ENCODE data around the gene AK8.
A peak's percentile ranks its signal among the peaks of the same experiment; 100 is the strongest.

Gene AK8

GRCh38 chr9:132903574-132904492 is 25.7 kb upstream of the AK8 start:
- H3K9me3 ChIP-seq (ENCODE audit: control insufficient read depth, low read length), result no peaks in the 10 kb centered on the region
- peaks cover 4% of the 10 kb centered on the region for H3K4me1 ChIP-seq (ENCODE audit: control insufficient read depth, insufficient read depth, low read length, poor library complexity, severe bottlenecking)
- H3K27ac ChIP-seq (ENCODE audit: insufficient read depth, low read length, poor library complexity, severe bottlenecking), result no peak overlapping the region
- H3K27me3 ChIP-seq (replicated peaks; ENCODE audit: control insufficient read depth, insufficient read depth, low read length, poor library complexity, severe bottlenecking), result no peaks in the 10 kb centered on the region
- H3K36me3 ChIP-seq (ENCODE audit: control insufficient read depth, insufficient read depth, low read length), result peaks cover 45% of the 10 kb centered on the region
- DNase-seq, result no peak
- no peak overlapping the region for H3K4me3 ChIP-seq (ENCODE audit: insufficient read depth, low read depth, low read length, poor library complexity, severe bottlenecking)

GRCh38 chr9:132901858-132902831 is 24.1 kb upstream of the AK8 start:
- Histone ChIP-seq H3K4me3 (ENCODE audit: insufficient read depth, low read depth, low read length, poor library complexity, severe bottlenecking) (no peak overlapping the region), H3K36me3 (ENCODE audit: control insufficient read depth, insufficient read depth, low read length) (peaks cover 51% of the 10 kb centered on the region), H3K27ac (ENCODE audit: insufficient read depth, low read length, poor library complexity, severe bottlenecking) (no peak overlapping the region), H3K4me1 (ENCODE audit: control insufficient read depth, insufficient read depth, low read length, poor library complexity, severe bottlenecking) (no peaks in the 10 kb centered on the region), H3K27me3 (replicated peaks; ENCODE audit: control insufficient read depth, insufficient read depth, low read length, poor library complexity, severe bottlenecking) (no peaks in the 10 kb centered on the region), H3K9me3 (ENCODE audit: control insufficient read depth, low read length) (no peaks in the 10 kb centered on the region)
- DNase-seq, result peak; percentile 52 to 65 (median 58)

GRCh38 chr9:132898051-132898450 is 20.0 kb upstream of the AK8 start:
- Histone ChIP-seq H3K4me1 (ENCODE audit: control insufficient read depth, insufficient read depth, low read length, poor library complexity, severe bottlenecking) (no peaks in the 10 kb centered on the region), H3K9me3 (ENCODE audit: control insufficient read depth, low read length) (no peaks in the 10 kb centered on the region), H3K4me3 (ENCODE audit: insufficient read depth, low read depth, low read length, poor library complexity, severe bottlenecking) (no peak overlapping the region), H3K36me3 (ENCODE audit: control insufficient read depth, insufficient read depth, low read length) (peaks cover 55% of the 10 kb centered on the region), H3K27ac (ENCODE audit: insufficient read depth, low read length, poor library complexity, severe bottlenecking) (no peak overlapping the region), H3K27me3 (replicated peaks; ENCODE audit: control insufficient read depth, insufficient read depth, low read length, poor library complexity, severe bottlenecking) (no peaks in the 10 kb centered on the region)
- no peak for DNase-seq

GRCh38 chr9:132896906-132897305 is 18.8 kb upstream of the AK8 start:
- DNase-seq, result no peak
- Histone ChIP-seq H3K4me3 (ENCODE audit: insufficient read depth, low read depth, low read length, poor library complexity, severe bottlenecking) (no peak overlapping the region), H3K27me3 (replicated peaks; ENCODE audit: control insufficient read depth, insufficient read depth, low read length, poor library complexity, severe bottlenecking) (no peaks in the 10 kb centered on the region), H3K9me3 (ENCODE audit: control insufficient read depth, low read length) (no peaks in the 10 kb centered on the region), H3K27ac (ENCODE audit: insufficient read depth, low read length, poor library complexity, severe bottlenecking) (no peak overlapping the region), H3K4me1 (ENCODE audit: control insufficient read depth, insufficient read depth, low read length, poor library complexity, severe bottlenecking) (no peaks in the 10 kb centered on the region), H3K36me3 (ENCODE audit: control insufficient read depth, insufficient read depth, low read length) (peaks cover 55% of the 10 kb centered on the region)

- Histone ChIP-seq H3K4me1 (ENCODE audit: control insufficient read depth, insufficient read depth, low read length, poor library complexity, severe bottlenecking) (no peaks in the 10 kb centered on the region), H3K4me3 (ENCODE audit: insufficient read depth, low read depth, low read length, poor library complexity, severe bottlenecking) (no peak overlapping the region), H3K36me3 (ENCODE audit: control insufficient read depth, insufficient read depth, low read length) (peaks cover 54% of the 10 kb centered on the region), H3K9me3 (ENCODE audit: control insufficient read depth, low read length) (no peaks in the 10 kb centered on the region), H3K27ac (ENCODE audit: insufficient read depth, low read length, poor library complexity, severe bottlenecking) (no peak overlapping the region), H3K27me3 (replicated peaks; ENCODE audit: control insufficient read depth, insufficient read depth, low read length, poor library complexity, severe bottlenecking) (no peaks in the 10 kb centered on the region)
- DNase-seq, result no peak
Measured at GRCh38 chr9:132896264-132896663, 18.2 kb upstream of the AK8 start.

- peaks cover 43% of the 10 kb centered on the region for H3K36me3 ChIP-seq (ENCODE audit: control insufficient read depth, insufficient read depth, low read length)
Measured at GRCh38 chr9:132894862-132895835, 17.1 kb upstream of the AK8 start.

GRCh38 chr9:132894346-132894745 is 16.3 kb upstream of the AK8 start:
- Histone ChIP-seq H3K36me3 (ENCODE audit: control insufficient read depth, insufficient read depth, low read length) (peaks cover 35% of the 10 kb centered on the region), H3K4me1 (ENCODE audit: control insufficient read depth, insufficient read depth, low read length, poor library complexity, severe bottlenecking) (no peaks in the 10 kb centered on the region)

More at GRCh38 chr9:132894862-132895835, 17.1 kb upstream of the AK8 start:
- no peaks in the 10 kb centered on the region for H3K4me1 ChIP-seq (ENCODE audit: control insufficient read depth, insufficient read depth, low read length, poor library complexity, severe bottlenecking)
- H3K4me3 ChIP-seq (ENCODE audit: insufficient read depth, low read depth, low read length, poor library complexity, severe bottlenecking), result no peak overlapping the region
- no peak overlapping the region for H3K27ac ChIP-seq (ENCODE audit: insufficient read depth, low read length, poor library complexity, severe bottlenecking)
- no peaks in the 10 kb centered on the region for H3K9me3 ChIP-seq (ENCODE audit: control insufficient read depth, low read length)
- no peaks in the 10 kb centered on the region for H3K27me3 ChIP-seq (replicated peaks; ENCODE audit: control insufficient read depth, insufficient read depth, low read length, poor library complexity, severe bottlenecking)
- no peak for DNase-seq

GRCh38 chr9:132892400-132892799 is 14.3 kb upstream of the AK8 start:
- no peaks in the 10 kb centered on the region for H3K4me1 ChIP-seq (ENCODE audit: control insufficient read depth, insufficient read depth, low read length, poor library complexity, severe bottlenecking)
- H3K36me3 ChIP-seq (ENCODE audit: control insufficient read depth, insufficient read depth, low read length), result peaks cover 25% of the 10 kb centered on the region
- no peaks in the 10 kb centered on the region for H3K27me3 ChIP-seq (replicated peaks; ENCODE audit: control insufficient read depth, insufficient read depth, low read length, poor library complexity, severe bottlenecking)
- H3K27ac ChIP-seq (ENCODE audit: insufficient read depth, low read length, poor library complexity, severe bottlenecking), result no peak overlapping the region
- DNase-seq, result no peak
- H3K9me3 ChIP-seq (ENCODE audit: control insufficient read depth, low read length), result no peaks in the 10 kb centered on the region
- H3K4me3 ChIP-seq (ENCODE audit: insufficient read depth, low read depth, low read length, poor library complexity, severe bottlenecking), result no peak overlapping the region

More at GRCh38 chr9:132894346-132894745, 16.3 kb upstream of the AK8 start:
- Histone ChIP-seq H3K27me3 (replicated peaks; ENCODE audit: control insufficient read depth, insufficient read depth, low read length, poor library complexity, severe bottlenecking) (no peaks in the 10 kb centered on the region), H3K4me3 (ENCODE audit: insufficient read depth, low read depth, low read length, poor library complexity, severe bottlenecking) (no peak overlapping the region), H3K27ac (ENCODE audit: insufficient read depth, low read length, poor library complexity, severe bottlenecking) (no peak overlapping the region), H3K9me3 (ENCODE audit: control insufficient read depth, low read length) (no peaks in the 10 kb centered on the region)
- DNase-seq, result no peak

GRCh38 chr9:132888151-132888550 is 10.1 kb upstream of the AK8 start:
- Histone ChIP-seq H3K36me3 (ENCODE audit: control insufficient read depth, insufficient read depth, low read length) (no peaks in the 10 kb centered on the region), H3K4me1 (ENCODE audit: control insufficient read depth, insufficient read depth, low read length, poor library complexity, severe bottlenecking) (no peaks in the 10 kb centered on the region), H3K27ac (ENCODE audit: insufficient read depth, low read length, poor library complexity, severe bottlenecking) (no peak overlapping the region), H3K4me3 (ENCODE audit: insufficient read depth, low read depth, low read length, poor library complexity, severe bottlenecking) (no peak overlapping the region), H3K27me3 (replicated peaks; ENCODE audit: control insufficient read depth, insufficient read depth, low read length, poor library complexity, severe bottlenecking) (no peaks in the 10 kb centered on the region), H3K9me3 (ENCODE audit: control insufficient read depth, low read length) (no peaks in the 10 kb centered on the region)
- no peak for DNase-seq

All from effector memory CD4-positive, alpha-beta T cell (primary cell).